CD4-positive, alpha-beta T cell (primary cell): Measurements from ENCODE around the gene PDE10A. TPM values are rescaled to one million over a fixed set of nuclear protein-coding genes. Genes with fewer than 3 reads are reported as not detected.

Experiments used
- ATAC-seq: fragments of 200-7000 bp; cut with Tn5 transposase; one replicate; pipeline ENCODE4 v1.10.0; 2022; ENCODE audit warnings: mild to moderate bottlenecking; ENCODE audit not compliant: poor library complexity
- CTCF ChIA-PET: fragments of 350-600 bp; sonication (Branson Sonifier 250); formaldehyde crosslinking; loops from one replicate; lab custom pipeline; 2021; ENCODE audit warnings: antibody characterized with exemption, inconsistent platforms; lab: Charles Lee
- POLR2A ChIA-PET: fragments of 350-600 bp; sonication (Branson Sonifier 250); formaldehyde crosslinking; loops from one replicate; lab custom pipeline; 2021; ENCODE audit warnings: antibody characterized with exemption, inconsistent platforms; lab: Charles Lee
- DNase-seq, 14 experiments: peaks; one replicate each; pipeline ENCODE4 v3.0.0-alpha.2; 2013 to 2020; ENCODE audit warnings: mixed read lengths in 2 of 14
- H3K27ac ChIP-seq, 2 donors: one replicate each; pipeline versions ENCODE4 v1.5.1 to v1.7.0; 2013; ENCODE audit warnings: low read length in 2 of 2, low read depth in 1 of 2, mild to moderate bottlenecking in 1 of 2
- H3K27me3 ChIP-seq, 2 experiments: 1 replicate in 1 of 2; 2 replicates in 1 of 2; pipeline versions ENCODE4 v1.6.1 to v1.7.0; 2013; ENCODE audit warnings: low read length in 2 of 2, control low read depth in 1 of 2, mild to moderate bottlenecking in 1 of 2, moderate library complexity in 1 of 2; ENCODE audit not compliant: insufficient read depth in 2 of 2, control insufficient read depth in 1 of 2
- H3K36me3 ChIP-seq: one replicate; pipeline ENCODE4 v1.6.1; 2013; ENCODE audit warnings: low read length, control low read depth; ENCODE audit not compliant: insufficient read depth
- H3K4me1 ChIP-seq: one replicate; pipeline ENCODE4 v1.6.1; 2013; ENCODE audit warnings: low read length, control low read depth; ENCODE audit not compliant: insufficient read depth
- H3K4me3 ChIP-seq: one replicate; pipeline ENCODE4 v1.5.1; 2013; ENCODE audit warnings: mild to moderate bottlenecking, low read length, moderate library complexity
- H3K9me3 ChIP-seq, 2 experiments: 1 replicate in 1 of 2; 2 replicates in 1 of 2; pipeline versions ENCODE4 v1.6.1 to v1.7.0; 2013; ENCODE audit warnings: low read length in 2 of 2, mild to moderate bottlenecking in 2 of 2, control low read depth in 1 of 2, moderate library complexity in 1 of 2; ENCODE audit not compliant: control insufficient read depth in 1 of 2, insufficient read depth in 1 of 2
- H3K27ac Mint-ChIP-seq: one replicate; pipeline ENCODE4 v1.8.0; 2020; ENCODE audit warnings: mixed read lengths
- H3K27me3 Mint-ChIP-seq: one replicate; pipeline ENCODE4 v1.8.0; 2021; ENCODE audit warnings: mixed read lengths
- H3K36me3 Mint-ChIP-seq: one replicate; pipeline ENCODE4 v1.8.0; 2021; ENCODE audit warnings: low read depth, mixed read lengths
- H3K4me1 Mint-ChIP-seq: one replicate; pipeline ENCODE4 v1.8.0; 2021; ENCODE audit warnings: low read depth, mixed read lengths
- H3K4me3 Mint-ChIP-seq: one replicate; pipeline ENCODE4 v1.8.0; 2020; ENCODE audit warnings: mild to moderate bottlenecking, mixed read lengths
- H3K9me3 Mint-ChIP-seq: one replicate; pipeline ENCODE4 v1.8.0; 2020; ENCODE audit warnings: mixed read lengths
- intact Hi-C, 2 experiments: fragments of 100-400 bp; cut with DNase I in 1 of 2; cut with micrococcal nuclease in 1 of 2; formaldehyde crosslinking; loops; one replicate each; pipeline versions ENCODE4 v1.15.1 to v1.9.0; 2023 to 2025; cut with DNase I, micrococcal nuclease
- total RNA-seq, 174 experiments: library from RNA in 2 of 174; stranded (reverse) in 2 of 174; gene quantifications; one replicate each; pipeline ENCODE4 v1.2.3 and lab custom pipeline; 2021 to 2026
- TF ChIP-seq, protein P1 (sequence below): fragments of 200-600 bp; IDR thresholded peaks from one replicate; pipeline ENCODE4 v1.8.0; 2022; ENCODE audit warnings: antibody characterized with exemption, mild to moderate bottlenecking

The PDE10A gene
- total RNA-seq, 2 experiments from 2014 or later: not detected

DNA sequence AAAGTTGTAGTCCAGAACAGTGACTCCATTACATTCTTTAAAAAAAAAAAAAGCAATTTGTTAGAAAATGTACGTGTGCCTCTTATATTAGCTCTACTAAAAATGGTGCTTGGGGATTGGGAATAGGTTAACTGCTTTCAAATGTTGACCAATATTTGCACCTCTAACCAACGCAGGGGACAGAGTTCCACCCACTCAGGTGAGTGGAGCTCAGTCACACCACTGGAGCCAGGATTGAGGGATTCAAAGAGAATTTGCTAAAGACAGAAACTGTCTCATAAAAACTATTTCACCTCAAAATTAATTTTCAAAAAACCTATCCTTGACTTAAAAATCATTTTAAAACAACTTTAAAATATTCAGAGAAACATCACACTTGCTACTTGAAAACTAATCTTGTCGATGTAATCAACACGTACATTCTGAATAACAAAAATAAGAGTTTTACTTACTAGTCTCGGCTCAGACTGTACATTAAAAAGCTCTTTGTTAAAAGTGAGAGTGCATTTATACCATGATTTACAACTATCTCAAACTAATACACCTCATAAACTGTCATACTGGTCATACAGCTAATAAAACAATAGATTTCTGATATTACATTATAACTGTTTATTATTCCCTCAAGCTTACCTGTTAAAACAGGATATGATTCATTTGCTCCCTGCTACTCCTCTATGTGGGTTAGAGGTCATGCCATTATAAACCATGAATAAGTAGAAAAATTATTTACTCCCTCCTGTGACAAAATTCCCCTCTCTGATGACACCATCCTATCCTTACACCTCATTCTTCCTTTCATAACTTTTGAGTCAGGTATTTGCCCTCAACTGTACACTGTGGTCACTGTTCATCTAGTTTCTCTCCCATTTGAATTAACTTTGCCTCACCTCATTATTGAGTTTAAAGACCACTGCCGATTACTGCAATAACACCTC lies 88.6 kb downstream of the PDE10A start:
- Mint-ChIP-seq H3K4me1 (no peaks in the 10 kb centered on the region), H3K36me3 (no peaks in the 10 kb centered on the region), H3K9me3 (no peaks in the 10 kb centered on the region), H3K27me3 (no peaks in the 10 kb centered on the region), H3K27ac (no peak overlapping the region), H3K4me3 (no peak overlapping the region)
- no peak for ATAC-seq
- Histone ChIP-seq H3K36me3 (no peaks in the 10 kb centered on the region), H3K4me3 (no peak overlapping the region), H3K27me3 (no peaks in the 10 kb centered on the region), H3K9me3 (peaks cover 0 to 11% of the 10 kb centered on the region in 2 experiments), H3K4me1 (no peaks in the 10 kb centered on the region), H3K27ac (no peak overlapping the region)
- intact Hi-C loops: no loop called here
- no peak for DNase-seq
- TF ChIP-seq, protein P1, sequence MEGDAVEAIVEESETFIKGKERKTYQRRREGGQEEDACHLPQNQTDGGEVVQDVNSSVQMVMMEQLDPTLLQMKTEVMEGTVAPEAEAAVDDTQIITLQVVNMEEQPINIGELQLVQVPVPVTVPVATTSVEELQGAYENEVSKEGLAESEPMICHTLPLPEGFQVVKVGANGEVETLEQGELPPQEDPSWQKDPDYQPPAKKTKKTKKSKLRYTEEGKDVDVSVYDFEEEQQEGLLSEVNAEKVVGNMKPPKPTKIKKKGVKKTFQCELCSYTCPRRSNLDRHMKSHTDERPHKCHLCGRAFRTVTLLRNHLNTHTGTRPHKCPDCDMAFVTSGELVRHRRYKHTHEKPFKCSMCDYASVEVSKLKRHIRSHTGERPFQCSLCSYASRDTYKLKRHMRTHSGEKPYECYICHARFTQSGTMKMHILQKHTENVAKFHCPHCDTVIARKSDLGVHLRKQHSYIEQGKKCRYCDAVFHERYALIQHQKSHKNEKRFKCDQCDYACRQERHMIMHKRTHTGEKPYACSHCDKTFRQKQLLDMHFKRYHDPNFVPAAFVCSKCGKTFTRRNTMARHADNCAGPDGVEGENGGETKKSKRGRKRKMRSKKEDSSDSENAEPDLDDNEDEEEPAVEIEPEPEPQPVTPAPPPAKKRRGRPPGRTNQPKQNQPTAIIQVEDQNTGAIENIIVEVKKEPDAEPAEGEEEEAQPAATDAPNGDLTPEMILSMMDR: no peak
- ChIA-PET CTCF (interaction anchor here (0.6 kb wide), 1 partner anchor 30 kb away, joined by 3 read pairs; no protein-coding TSS in a partner anchor), POLR2A (no interaction called here)

DNA sequence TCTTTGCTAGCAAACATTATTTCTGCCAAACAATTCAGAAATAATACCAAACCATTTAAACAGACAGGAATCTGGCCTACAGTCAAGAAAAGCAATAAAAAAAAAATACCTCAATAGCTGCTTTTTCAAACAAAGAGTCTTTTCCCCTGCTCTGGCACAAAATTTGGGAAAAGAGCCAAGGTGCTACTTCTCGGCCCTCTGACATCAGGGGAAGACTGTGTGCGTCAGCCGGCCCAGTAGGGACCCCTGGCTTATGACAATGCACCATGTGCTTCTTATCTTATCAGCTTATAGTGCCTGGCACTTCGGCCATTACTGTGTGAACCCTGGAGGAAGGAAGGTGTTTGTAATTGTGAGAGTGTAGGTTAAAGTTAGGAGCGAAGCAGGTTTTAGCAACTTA lies 89.4 kb downstream of the PDE10A start:
- H3K4me1 ChIP-seq: no peaks in the 10 kb centered on the region
- POLR2A ChIA-PET: no interaction called here
- Mint-ChIP-seq H3K9me3 (no peaks in the 10 kb centered on the region), H3K27me3 (no peaks in the 10 kb centered on the region), H3K4me1 (no peaks in the 10 kb centered on the region), H3K27ac (no peak overlapping the region), H3K4me3 (no peak overlapping the region), H3K36me3 (no peaks in the 10 kb centered on the region)
- CTCF ChIA-PET: no interaction called here
- H3K27me3 ChIP-seq: no peaks in the 10 kb centered on the region
- H3K27ac ChIP-seq: no peak overlapping the region
- H3K9me3 ChIP-seq: peaks cover 0 to 11% of the 10 kb centered on the region in 2 experiments
- no peak for DNase-seq
- intact Hi-C loops: no loop called here
- no peak for ATAC-seq
- H3K4me3 ChIP-seq: no peak overlapping the region
- no peaks in the 10 kb centered on the region for H3K36me3 ChIP-seq
- TF ChIP-seq, protein P1: no peak

DNA sequence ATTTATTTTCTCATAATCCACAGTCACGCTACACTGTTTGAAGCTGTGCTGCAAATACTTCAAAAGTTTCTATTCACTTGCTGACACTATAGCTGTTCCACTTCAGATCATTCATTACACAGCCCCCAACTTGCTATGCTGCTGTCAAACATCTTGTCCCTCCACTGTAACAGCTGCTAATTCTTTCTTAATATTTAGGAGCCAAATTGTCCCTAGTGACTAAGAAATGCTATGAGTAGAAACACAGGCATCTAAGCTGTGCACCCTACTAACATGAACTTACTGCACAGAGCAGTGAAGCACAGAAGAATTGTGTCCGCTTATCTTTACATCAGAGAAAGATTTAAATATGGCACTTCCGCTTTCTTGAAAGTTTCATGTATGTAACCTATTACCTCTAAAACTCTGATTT lies 91.3 kb downstream of the PDE10A start:
- ChIA-PET CTCF (no interaction called here), POLR2A (no interaction called here)
- no peaks in the 10 kb centered on the region for H3K27me3 Mint-ChIP-seq

More for the DNA sequence above, 91.3 kb downstream of the PDE10A start:
- Histone ChIP-seq H3K36me3 (no peaks in the 10 kb centered on the region), H3K27me3 (no peaks in the 10 kb centered on the region), H3K9me3 (no peaks in the 10 kb centered on the region), H3K4me3 (no peak overlapping the region), H3K27ac (no peak overlapping the region), H3K4me1 (no peaks in the 10 kb centered on the region)
- intact Hi-C loops: no loop called here
- no peak for DNase-seq
- no peak overlapping the region for H3K27ac Mint-ChIP-seq
- ATAC-seq: no peak
- peaks cover 2% of the 10 kb centered on the region for H3K9me3 Mint-ChIP-seq
- H3K4me3 Mint-ChIP-seq: no peak overlapping the region
- no peaks in the 10 kb centered on the region for H3K36me3 Mint-ChIP-seq
- H3K4me1 Mint-ChIP-seq: no peaks in the 10 kb centered on the region
- TF ChIP-seq, protein P1: no peak
